Endothelial cell of umbilical vein (primary cell): ENCODE results near the gene TMEM184C. TPM values are rescaled to one million over a fixed set of nuclear protein-coding genes. Genes with fewer than 3 reads are reported as not detected.

Experiments
- BruUV-seq: library from RNA; stranded (reverse); fragments of 400-500 nt; replicated peaks from 2 replicates; lab custom pipeline; 2021; lab: Mats Ljungman, UMichigan
- CTCF ChIA-PET: fragments of 300-600, 350-600 bp; sonication (Branson Sonifier 250); formaldehyde crosslinking; loops from one replicate; lab custom pipeline; 2021; ENCODE audit warnings: antibody characterized with exemption, inconsistent platforms; lab: Charles Lee
- POLR2A ChIA-PET: fragments of 300-600, 350-600 bp; sonication (Branson Sonifier 250); formaldehyde crosslinking; loops from one replicate; lab custom pipeline; 2021; ENCODE audit warnings: antibody characterized with exemption, inconsistent platforms; lab: Charles Lee
- DNase-seq: peaks from one replicate; pipeline ENCODE4 v3.0.0-alpha.2; 2011; ENCODE audit warnings: low read depth, low spot score
- FAIRE-seq: peaks from 2 replicates; lab custom pipeline; 2011; peaks lifted over from hg19 to GRCh38; lab: Jason Lieb, UNC
- H2AFZ ChIP-seq: 2 replicates; pipeline ENCODE4 v1.6.0; 2012; ENCODE audit warnings: low read depth, low read length, control low read depth, inconsistent platforms
- H3K27ac ChIP-seq: 2 replicates; pipeline ENCODE4 v1.5.1; 2011; ENCODE audit warnings: low read depth, mild to moderate bottlenecking, control low read depth, low read length, moderate library complexity; ENCODE audit not compliant: insufficient read depth
- H3K27me3 ChIP-seq, 2 experiments: 2 replicates each; pipeline versions ENCODE4 v1.6.0 to v1.6.1; 2011; ENCODE audit warnings: low read length in 2 of 2, mixed read lengths in 1 of 2; ENCODE audit not compliant: control insufficient read depth in 2 of 2, insufficient read depth in 2 of 2
- H3K36me3 ChIP-seq, 2 experiments: 2 replicates in 1 of 2; 3 replicates in 1 of 2; pipeline ENCODE4 v1.5.1; 2011; ENCODE audit warnings: low read length in 2 of 2, mild to moderate bottlenecking in 1 of 2, moderate library complexity in 1 of 2; ENCODE audit not compliant: control insufficient read depth in 2 of 2, insufficient read depth in 2 of 2; ENCODE audit errors: extremely low read depth in 1 of 2
- H3K4me1 ChIP-seq: 3 replicates; pipeline ENCODE4 v1.5.1; 2011; ENCODE audit warnings: mild to moderate bottlenecking, low read length; ENCODE audit not compliant: control insufficient read depth, insufficient read depth; ENCODE audit errors: extremely low read depth
- H3K4me2 ChIP-seq: 2 replicates; pipeline ENCODE4 v1.6.1; 2011; ENCODE audit warnings: low read length, control low read depth, mixed read lengths; ENCODE audit not compliant: insufficient read depth
- H3K4me3 ChIP-seq, 3 experiments: fragments of 200-600 bp in 1 of 3; sonication (generic), shearing (Covaris generic) in 1 of 3; replicated peaks in 1 of 3; 2 replicates each; pipeline ENCODE4 v1.5.1; 2011 to 2016; ENCODE audit warnings: control low read depth in 3 of 3, low read length in 3 of 3, mild to moderate bottlenecking in 2 of 3, inconsistent platforms in 1 of 3, low read depth in 1 of 3, moderate library complexity in 1 of 3; ENCODE audit not compliant: insufficient read depth in 1 of 3
- H3K79me2 ChIP-seq: 2 replicates; pipeline ENCODE4 v1.6.0; 2012; ENCODE audit warnings: low read length, inconsistent platforms; ENCODE audit not compliant: control insufficient read depth, insufficient read depth
- H3K9ac ChIP-seq: replicated peaks from 2 replicates; pipeline ENCODE3; 2011; ENCODE audit warnings: low read length, control low read depth; ENCODE audit not compliant: insufficient read depth; ENCODE audit errors: extremely low read depth
- H3K9me1 ChIP-seq: replicated peaks from 3 replicates; pipeline ENCODE4 v1.6.0; 2011; ENCODE audit warnings: mild to moderate bottlenecking, low read length; ENCODE audit not compliant: control insufficient read depth, insufficient read depth; ENCODE audit errors: extremely low read depth
- H3K9me3 ChIP-seq: replicated peaks from 2 replicates; pipeline ENCODE4 v1.5.1; 2012; ENCODE audit warnings: low read length, inconsistent platforms; ENCODE audit not compliant: control insufficient read depth, insufficient read depth
- H4K20me1 ChIP-seq: replicated peaks from 2 replicates; pipeline ENCODE3; 2011; ENCODE audit warnings: mild to moderate bottlenecking, low read length; ENCODE audit not compliant: control insufficient read depth, insufficient read depth; ENCODE audit errors: extremely low read depth
- EZH2 ChIP-seq: IDR thresholded peaks from 2 replicates; pipeline ENCODE4 v1.6.1; 2012; ENCODE audit warnings: borderline replicate concordance, low read depth, mild to moderate bottlenecking, moderate library complexity, low read length, inconsistent platforms; ENCODE audit not compliant: severe bottlenecking
- FOS ChIP-seq: IDR thresholded peaks from 2 replicates; pipeline ENCODE4 v1.6.1; 2011; ENCODE audit warnings: mild to moderate bottlenecking, low read length, moderate library complexity, borderline replicate concordance; ENCODE audit not compliant: insufficient read depth
- GATA2 ChIP-seq: IDR thresholded peaks from 2 replicates; pipeline ENCODE4 v1.7.0; 2011; ENCODE audit warnings: low read depth, mild to moderate bottlenecking, moderate library complexity, mixed read lengths, low read length; ENCODE audit not compliant: insufficient read length, insufficient read depth
- JUN ChIP-seq: IDR thresholded peaks from 2 replicates; pipeline ENCODE4 v1.6.1; 2011; ENCODE audit warnings: borderline replicate concordance, low read depth; ENCODE audit not compliant: insufficient read length, insufficient read depth
- MYC ChIP-seq: IDR thresholded peaks from one replicate; pipeline ENCODE4 v1.6.1; 2011; ENCODE audit warnings: mild to moderate bottlenecking, low read depth, low read length
- POLR2A ChIP-seq: IDR thresholded peaks from 2 replicates; pipeline ENCODE4 v1.6.1; 2012; ENCODE audit warnings: low read depth, mild to moderate bottlenecking, control low read depth, low read length
- POLR2AphosphoS5 ChIP-seq: IDR thresholded peaks from 2 replicates; pipeline ENCODE4 v1.6.1; 2012; ENCODE audit warnings: low read depth, mild to moderate bottlenecking, control low read depth, low read length, moderate library complexity; ENCODE audit not compliant: insufficient read depth
- dilution Hi-C: fragments of 300-500 bp; cut with MboI; formaldehyde crosslinking; loops from one replicate; pipeline ENCODE4 v1.15.0; 2019; ENCODE audit warnings: low sequenced_read_pairs; ENCODE audit not compliant: extremely low pct_ligation_motif_present
- intact Hi-C: fragments of 100-400 bp; cut with micrococcal nuclease; formaldehyde crosslinking; loops from one replicate; pipeline ENCODE4 v1.10.0; 2022
- polyA plus RNA-seq, 4 experiments: library from polyadenylated mRNA; depleted of rRNA in 3 of 4; stranded (reverse) in 3 of 4; unstranded in 1 of 4; fragments of >200 nt; gene quantifications; 2 replicates each; pipeline versions ENCODE4 v1.2.1 to v1.2.3, GENCODE V29; 2011 to 2012; ENCODE audit warnings: missing spikeins in 1 of 4
- total RNA-seq: library from RNA; stranded (reverse); gene quantifications from 2 replicates; pipeline ENCODE4 v1.2.3, GENCODE V29; 2021
- TF ChIP-seq, protein P1 (sequence below), 2 donors: IDR thresholded peaks; 1 replicate in 1 of 2; 2 replicates in 1 of 2; pipeline ENCODE4 v1.5.1; 2011; ENCODE audit warnings: low read length in 2 of 2, mild to moderate bottlenecking in 2 of 2, moderate library complexity in 2 of 2, control low read depth in 1 of 2, inconsistent platforms in 1 of 2, low read depth in 1 of 2; ENCODE audit not compliant: insufficient read depth in 1 of 2; ENCODE audit errors: extremely low read depth in 1 of 2
- TF ChIP-seq, protein P2 (sequence below): IDR thresholded peaks from 2 replicates; pipeline ENCODE4 v1.6.1; 2011; ENCODE audit not compliant: insufficient read depth, insufficient read length

The TMEM184C gene
- total and polyA plus RNA-seq, 2 donors (not counting 3 experiments of a cell fraction or from before 2014, with no cell fraction given), result 10.3 to 29.2 TPM

DNA sequence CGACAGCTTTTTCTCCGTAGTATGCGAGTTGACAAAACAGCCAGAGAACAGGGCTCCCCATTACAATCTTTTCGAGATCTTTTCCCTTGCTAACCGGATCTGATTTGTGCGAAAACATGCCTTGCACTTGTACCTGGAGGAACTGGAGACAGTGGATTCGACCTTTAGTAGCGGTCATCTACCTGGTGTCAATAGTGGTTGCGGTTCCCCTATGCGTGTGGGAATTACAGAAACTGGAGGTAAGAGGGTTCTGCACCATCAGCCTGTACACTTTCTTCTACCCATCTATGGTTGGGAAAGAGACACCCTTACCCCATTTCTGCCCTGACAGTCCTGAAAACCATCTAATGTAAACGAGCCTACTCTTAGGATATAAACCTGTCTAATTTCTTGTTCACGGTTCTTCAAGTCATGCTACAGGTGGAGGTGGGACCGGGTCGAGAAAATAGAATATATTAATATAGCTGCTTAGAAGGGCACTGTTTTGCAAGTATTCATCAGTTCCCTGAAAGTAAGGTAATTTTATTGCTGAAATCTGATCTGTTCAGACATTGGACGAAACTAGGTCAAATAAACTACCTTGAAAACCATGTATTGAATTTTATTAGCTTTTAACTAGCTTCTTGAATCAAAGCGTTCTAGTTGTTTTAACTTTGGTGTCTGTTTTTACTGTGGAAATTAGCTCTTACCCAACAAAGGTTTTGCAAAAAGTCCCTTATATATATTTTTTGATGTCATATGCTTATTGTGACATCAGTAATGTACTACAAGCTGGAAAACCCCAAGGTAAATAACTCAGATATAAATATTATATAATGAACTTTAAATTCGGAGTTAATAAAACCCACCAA is 869 bp downstream of the TMEM184C start:
- peaks cover 32% of the 10 kb centered on the region for H3K79me2 ChIP-seq
- FAIRE-seq (peak; percentile 31), DNase-seq (no peak)
- H3K4me3 ChIP-seq, result peak overlapping the region; percentile 30 to 93 (median 90)
- TF ChIP-seq MYC (no peak), POLR2A (no peak), GATA2 (no peak), POLR2AphosphoS5 (no peak), JUN (no peak), FOS (no peak), EZH2 (no peak)
- TF ChIP-seq, protein P1, sequence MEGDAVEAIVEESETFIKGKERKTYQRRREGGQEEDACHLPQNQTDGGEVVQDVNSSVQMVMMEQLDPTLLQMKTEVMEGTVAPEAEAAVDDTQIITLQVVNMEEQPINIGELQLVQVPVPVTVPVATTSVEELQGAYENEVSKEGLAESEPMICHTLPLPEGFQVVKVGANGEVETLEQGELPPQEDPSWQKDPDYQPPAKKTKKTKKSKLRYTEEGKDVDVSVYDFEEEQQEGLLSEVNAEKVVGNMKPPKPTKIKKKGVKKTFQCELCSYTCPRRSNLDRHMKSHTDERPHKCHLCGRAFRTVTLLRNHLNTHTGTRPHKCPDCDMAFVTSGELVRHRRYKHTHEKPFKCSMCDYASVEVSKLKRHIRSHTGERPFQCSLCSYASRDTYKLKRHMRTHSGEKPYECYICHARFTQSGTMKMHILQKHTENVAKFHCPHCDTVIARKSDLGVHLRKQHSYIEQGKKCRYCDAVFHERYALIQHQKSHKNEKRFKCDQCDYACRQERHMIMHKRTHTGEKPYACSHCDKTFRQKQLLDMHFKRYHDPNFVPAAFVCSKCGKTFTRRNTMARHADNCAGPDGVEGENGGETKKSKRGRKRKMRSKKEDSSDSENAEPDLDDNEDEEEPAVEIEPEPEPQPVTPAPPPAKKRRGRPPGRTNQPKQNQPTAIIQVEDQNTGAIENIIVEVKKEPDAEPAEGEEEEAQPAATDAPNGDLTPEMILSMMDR (IDR thresholded peaks at IDR 0.05; ENCODE audit: extremely low read depth in 1 of 2, insufficient read depth in 1 of 2, low read depth in 1 of 2, low read length in 2 of 2), result no peak
- TF ChIP-seq, protein P2, sequence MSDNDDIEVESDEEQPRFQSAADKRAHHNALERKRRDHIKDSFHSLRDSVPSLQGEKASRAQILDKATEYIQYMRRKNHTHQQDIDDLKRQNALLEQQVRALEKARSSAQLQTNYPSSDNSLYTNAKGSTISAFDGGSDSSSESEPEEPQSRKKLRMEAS, result no peak
- peak overlapping the region; percentile 92 for H2AFZ ChIP-seq
- H3K9ac ChIP-seq, result peak overlapping the region; percentile 79
- CTCF ChIA-PET, result interaction anchor here (0.9 to 4.1 kb wide), 8 partner anchors 11 to 248 kb away, joined by 3 to 73 read pairs (median 4); partner anchors contain the start of gene PRMT9
- no peaks in the 10 kb centered on the region for H3K9me3 ChIP-seq
- H3K4me2 ChIP-seq, result peak overlapping the region; percentile 96
- intact Hi-C loops (loop anchor here (1.0 to 10.0 kb wide), 3 partner anchors 66 to 827 kb away; partner anchors contain the start of genes NR3C2 and PRMT9), dilution Hi-C loops (no loop called here)
- peak overlapping the region; percentile 48 for H3K27ac ChIP-seq
- POLR2A ChIA-PET, result interaction anchor here (1.5 kb wide), 1 partner anchor 66 kb away, joined by 5 read pairs; the partner anchor contains the start of gene PRMT9
- peaks cover 0 to 3% of the 10 kb centered on the region in 2 experiments for H3K36me3 ChIP-seq
- H3K27me3 ChIP-seq, result peaks cover 6 to 9% of the 10 kb centered on the region in 2 experiments
- H4K20me1 ChIP-seq, result peaks cover 3% of the 10 kb centered on the region
- H3K4me1 ChIP-seq, result peaks cover 9% of the 10 kb centered on the region
- BruUV-seq, result no TSS peak
- H3K9me1 ChIP-seq, result peaks cover 3% of the 10 kb centered on the region
